GM12878 (cell line): Measurements from ENCODE around the gene MAN2A1. TPM values are rescaled to one million over a fixed set of nuclear protein-coding genes. Genes with fewer than 3 reads are reported as not detected.

Source experiments
- ATAC-seq: fragments of 200-7000 bp; cut with Tn5 transposase; 3 replicates; pipeline ENCODE4 v1.9.1; 2020; ENCODE audit warnings: mild to moderate bottlenecking, moderate library complexity
- BruUV-seq: library from RNA; stranded (reverse); fragments of 400-500 nt; replicated peaks from 2 replicates; lab custom pipeline; 2021; lab: Mats Ljungman, UMichigan
- CTCF ChIA-PET: fragments of 300-600 bp; sonication (Branson Sonifier 250); formaldehyde crosslinking; extraction: SDS; loops from one replicate; lab custom pipeline; 2021; ENCODE audit warnings: inconsistent platforms; lab: Yijun Ruan, JAX
- POLR2A ChIA-PET: fragments of 350-600 bp; formaldehyde crosslinking; extraction: SDS; loops from one replicate; lab custom pipeline; 2021; ENCODE audit warnings: inconsistent platforms; lab: Charles Lee
- RAD21 ChIA-PET: fragments of 300-600 bp; sonication (Branson Sonifier 250); formaldehyde crosslinking; loops from one replicate; lab custom pipeline; 2023; ENCODE audit warnings: antibody characterized with exemption; ENCODE audit not compliant: unreplicated experiment; lab: Charles Lee
- SMC1A ChIA-PET: fragments of 300-600 bp; sonication (Branson Sonifier 250); formaldehyde crosslinking; loops from one replicate; lab custom pipeline; 2023; ENCODE audit not compliant: unreplicated experiment, uncharacterized antibody; lab: Charles Lee
- DNase-seq: peaks from one replicate; pipeline ENCODE4 v3.0.0-alpha.2; 2011; ENCODE audit warnings: low read depth, low spot score
- FAIRE-seq: peaks from 3 replicates; lab custom pipeline; 2011; peaks lifted over from hg19 to GRCh38; lab: Jason Lieb, UNC
- H2AFZ ChIP-seq: 2 replicates; pipeline ENCODE4 v1.6.0; 2011; ENCODE audit warnings: low read depth, low read length, control low read depth; ENCODE audit not compliant: control insufficient read depth
- H3K27ac ChIP-seq: 2 replicates; pipeline ENCODE4 v1.5.1; 2011; ENCODE audit warnings: control low read depth; ENCODE audit not compliant: control insufficient read depth, insufficient read depth
- H3K27me3 ChIP-seq, 2 experiments: replicated peaks in 1 of 2; 2 replicates each; pipeline versions ENCODE4 v1.6.0 to v1.6.1; 2011; ENCODE audit warnings: low read length in 1 of 2; ENCODE audit not compliant: control insufficient read depth in 2 of 2, insufficient read depth in 2 of 2
- H3K36me3 ChIP-seq, 2 experiments: 2 replicates each; pipeline ENCODE4 v1.5.1; 2011; ENCODE audit warnings: low read length in 1 of 2; ENCODE audit not compliant: control insufficient read depth in 2 of 2, insufficient read depth in 2 of 2
- H3K4me1 ChIP-seq: 2 replicates; pipeline ENCODE4 v1.6.1; 2011; ENCODE audit warnings: mild to moderate bottlenecking, low read length, moderate library complexity, mixed read lengths; ENCODE audit not compliant: control insufficient read depth, insufficient read depth
- H3K4me2 ChIP-seq: 2 replicates; pipeline ENCODE4 v1.6.0; 2011; ENCODE audit warnings: control low read depth; ENCODE audit not compliant: control insufficient read depth, insufficient read depth
- H3K4me3 ChIP-seq: fragments of 200-600 bp; sonication (generic); 2 replicates; pipeline ENCODE4 v1.5.1; 2016
- H3K79me2 ChIP-seq: 2 replicates; pipeline ENCODE4 v1.6.0; 2011; ENCODE audit warnings: low read length; ENCODE audit not compliant: control insufficient read depth, insufficient read depth
- H3K9ac ChIP-seq: 2 replicates; pipeline ENCODE4 v1.8.0; 2011; ENCODE audit warnings: low read length, control low read depth, mixed read lengths; ENCODE audit not compliant: control insufficient read depth, insufficient read depth
- H3K9me3 ChIP-seq: replicated peaks from 3 replicates; pipeline ENCODE4 v1.5.1; 2011; ENCODE audit warnings: mild to moderate bottlenecking, low read length; ENCODE audit not compliant: control insufficient read depth, insufficient read depth
- H4K20me1 ChIP-seq: 2 replicates; pipeline ENCODE4 v1.6.0; 2011; ENCODE audit not compliant: control insufficient read depth, insufficient read depth
- ATF7 ChIP-seq: fragments of 450-650 bp; IDR thresholded peaks from 2 replicates; pipeline ENCODE4 v1.6.1; 2016; ENCODE audit warnings: low read depth, mild to moderate bottlenecking
- BHLHE40 ChIP-seq, 2 experiments: fragments of 450-650 bp in 1 of 2; IDR thresholded peaks; 2 replicates each; pipeline ENCODE4 v1.6.1; 2011 to 2017; ENCODE audit warnings: low read depth in 2 of 2, borderline replicate concordance in 1 of 2, improper control_type of control experiment in 1 of 2, low read length in 1 of 2, mild to moderate bottlenecking in 1 of 2
- CEBPB ChIP-seq, 2 experiments: fragments of 150-350 bp in 1 of 2; IDR thresholded peaks; 2 replicates each; pipeline ENCODE4 v1.6.1; 2012 to 2014; ENCODE audit warnings: low read depth in 2 of 2, low read length in 2 of 2, borderline replicate concordance in 1 of 2, inconsistent platforms in 1 of 2
- CUX1 ChIP-seq: IDR thresholded peaks from 2 replicates; pipeline ENCODE4 v1.6.1; 2012; ENCODE audit warnings: improper control_type of control experiment, low read depth, low read length; ENCODE audit not compliant: insufficient replicate concordance
- MYB ChIP-seq: fragments of 150-350 bp; IDR thresholded peaks from 2 replicates; pipeline ENCODE4 v1.6.1; 2014; ENCODE audit warnings: mild to moderate bottlenecking, low read depth, low read length, borderline replicate concordance
- MYC ChIP-seq: IDR thresholded peaks from 2 replicates; pipeline ENCODE4 v1.6.1; 2011; ENCODE audit warnings: mild to moderate bottlenecking, low read length, moderate library complexity, inconsistent platforms; ENCODE audit not compliant: insufficient read depth, insufficient replicate concordance, insufficient read length, severe bottlenecking
- NR2C1 ChIP-seq: fragments of 450-650 bp; IDR thresholded peaks from 2 replicates; pipeline ENCODE4 v1.6.1; 2017; ENCODE audit warnings: antibody characterized with exemption, mild to moderate bottlenecking, moderate library complexity
- PML ChIP-seq: IDR thresholded peaks from 2 replicates; pipeline ENCODE4 v1.6.1; 2012; ENCODE audit warnings: low read length, inconsistent platforms
- SMAD5 ChIP-seq: IDR thresholded peaks from 2 replicates; pipeline ENCODE4 v1.6.1; 2016; ENCODE audit warnings: antibody characterized with exemption, low read depth
- SMARCA5 ChIP-seq: fragments of 450-650 bp; IDR thresholded peaks from 2 replicates; pipeline ENCODE4 v1.6.1; 2017; ENCODE audit warnings: mild to moderate bottlenecking
- ZBED1 ChIP-seq: IDR thresholded peaks from 2 replicates; pipeline ENCODE4 v1.6.1; 2016; ENCODE audit warnings: borderline replicate concordance
- ZNF274 ChIP-seq: IDR thresholded peaks from one replicate; pipeline ENCODE4 v1.8.0; 2011; ENCODE audit not compliant: insufficient read length, insufficient read depth
- WGBS: methylation state at CpG from one replicate; pipeline ENCODE4 v1.1.6; 2016; ENCODE audit warnings: low lambda C conversion rate; ENCODE audit not compliant: insufficient replicate concordance, insufficient coverage; ENCODE audit errors: missing lambda C conversion rate; 5-methylcytosine and 5-hydroxymethylcytosine counted together
- in situ Hi-C: fragments of 300-500 bp; cut with MboI; formaldehyde crosslinking; loops from 9 replicates; pipeline ENCODE4 v1.14.3; 2018; ENCODE audit warnings: mixed read lengths
- intact Hi-C: fragments of 100-400 bp; cut with micrococcal nuclease; formaldehyde crosslinking; loops from one replicate; pipeline ENCODE4 v1.14.2; 2022; ENCODE audit not compliant: unreplicated experiment
- polyA plus RNA-seq, 11 experiments: library from polyadenylated mRNA; depleted of rRNA in 4 of 11; unstranded in 6 of 11; stranded (reverse) in 5 of 11; fragments of >200 nt; fragmentation: Nextera tagmentation in 4 of 11; fragmentation: Illumina TruSeq in 1 of 11; extraction: Ambion mirVana in 4 of 11; extraction: Trizol in 1 of 11; gene quantifications; 1 replicate in 1 of 11; 2 replicates in 10 of 11; pipeline versions ENCODE4 v1.2.1 to v1.2.3, GENCODE V29; 2011 to 2016; ENCODE audit warnings: inconsistent platforms in 2 of 11, missing spikeins in 2 of 11, low read depth in 1 of 11
- total RNA-seq, 4 experiments: library from RNA; depleted of rRNA in 3 of 4; stranded (reverse); fragments of >200 nt in 3 of 4; fragmentation: Illumina TruSeq in 1 of 4; extraction: Trizol in 1 of 4; gene quantifications; 2 replicates each; pipeline versions ENCODE4 v1.2.1 to v1.2.3, GENCODE V29; 2013 to 2021

The MAN2A1 gene
- total and polyA plus RNA-seq, 10 of the 15 experiments (the other 5 are each of a cell fraction or from before 2014, with no cell fraction given) = 4.2 to 27.9 (median 10.5) TPM

- Histone ChIP-seq H3K27ac (no peak overlapping the region), H2AFZ (no peak overlapping the region), H3K9ac (no peak overlapping the region), H3K27me3 (no peaks in the 10 kb centered on the region), H4K20me1 (no peaks in the 10 kb centered on the region), H3K4me1 (no peaks in the 10 kb centered on the region), H3K4me3 (no peak overlapping the region), H3K4me2 (no peak overlapping the region), H3K79me2 (no peaks in the 10 kb centered on the region), H3K9me3 (no peaks in the 10 kb centered on the region), H3K36me3 (no peaks in the 10 kb centered on the region)
- no peak for DNase-seq
- intact Hi-C loops = no loop called here
- no TSS peak for BruUV-seq
- RAD21 ChIA-PET = no interaction called here
- ATAC-seq = no peak
- POLR2A ChIA-PET = no interaction called here
- SMC1A ChIA-PET = interaction anchor here (1.4 kb wide), 2 partner anchors 11 to 24 kb away, joined by 3 to 4 read pairs; no protein-coding TSS in a partner anchor
- in situ Hi-C loops = no loop called here
- TF ChIP-seq ATF7 (peak; percentile 48; the same call in 1 of the 2 replicates), BHLHE40 (IDR thresholded peaks at IDR 0.05; ENCODE audit: borderline replicate concordance in 1 of 2, low read depth in 2 of 2, low read length in 1 of 2) (no peak)
- FAIRE-seq = no peak
- CTCF ChIA-PET = no interaction called here
These were observed 60.7 kb downstream of the MAN2A1 start for GRCh38 chr5:109750463-109750862.

GRCh38 chr5:109753279-109753678 is 63.6 kb downstream of the MAN2A1 start:
- Histone ChIP-seq H3K9me3 (no peaks in the 10 kb centered on the region), H3K4me1 (no peaks in the 10 kb centered on the region), H4K20me1 (no peaks in the 10 kb centered on the region), H3K9ac (no peak overlapping the region), H3K79me2 (no peaks in the 10 kb centered on the region), H3K27ac (no peak overlapping the region), H2AFZ (no peak overlapping the region), H3K27me3 (no peaks in the 10 kb centered on the region), H3K4me2 (no peak overlapping the region), H3K36me3 (peaks cover 0 to 3% of the 10 kb centered on the region in 2 experiments; a peak in 3 of 4 replicates), H3K4me3 (no peak overlapping the region)
- ChIA-PET CTCF (interaction anchor here (1.4 kb wide), 1 partner anchor 61 kb away, joined by 3 read pairs; no protein-coding TSS in a partner anchor), SMC1A (interaction anchor here (0.8 to 1.2 kb wide), 2 partner anchors 61 to 1036 kb away, joined by 3 to 4 read pairs; no protein-coding TSS in a partner anchor), POLR2A (no interaction called here), RAD21 (no interaction called here)
- WGBS = 97% methylated on average over 3 of the region's 3 CpGs
- ATAC-seq (no peak), DNase-seq (no peak), FAIRE-seq (no peak)
- in situ Hi-C loops (no loop called here), intact Hi-C loops (no loop called here)
- no TSS peak for BruUV-seq
- TF ChIP-seq SMARCA5 (no peak), NR2C1 (no peak), ZNF274 (no peak), MYC (no peak), PML (no peak), CEBPB (IDR thresholded peaks at IDR 0.05; ENCODE audit: borderline replicate concordance in 1 of 2, low read depth in 2 of 2, low read length in 2 of 2) (no peak), MYB (no peak), CUX1 (no peak), ZBED1 (no peak), SMAD5 (no peak)
